Glutamatergic neuron (in vitro differentiated cells): ENCODE results near the gene RRN3. TPM values are rescaled to one million over a fixed set of nuclear protein-coding genes. Genes with fewer than 3 reads are reported as not detected.
"Not testable (repeated sequence)": the region's sequence is repeated elsewhere in the genome, so short reads cannot be mapped to it uniquely, and the experiment has no call there.

Source experiments
- DNase-seq: peaks from one replicate; pipeline ENCODE4 v3.0.0; 2022
- H3K27ac Mint-ChIP-seq: one replicate; pipeline ENCODE4 v1.8.0; 2020; ENCODE audit warnings: mild to moderate bottlenecking, mixed read lengths, inconsistent platforms; ENCODE audit not compliant: unreplicated experiment
- H3K27me3 Mint-ChIP-seq: one replicate; pipeline ENCODE4 v1.8.0; 2020; ENCODE audit warnings: mild to moderate bottlenecking, moderate library complexity, mixed read lengths, inconsistent platforms; ENCODE audit not compliant: unreplicated experiment
- H3K36me3 Mint-ChIP-seq: one replicate; pipeline ENCODE4 v1.8.0; 2020; ENCODE audit warnings: mild to moderate bottlenecking, mixed read lengths, inconsistent platforms; ENCODE audit not compliant: unreplicated experiment
- H3K4me1 Mint-ChIP-seq: one replicate; pipeline ENCODE4 v1.8.0; 2020; ENCODE audit warnings: mild to moderate bottlenecking, low read depth, mixed read lengths, inconsistent platforms; ENCODE audit not compliant: unreplicated experiment
- H3K4me3 Mint-ChIP-seq: one replicate; pipeline ENCODE4 v1.8.0; 2020; ENCODE audit warnings: mild to moderate bottlenecking, mixed read lengths, inconsistent platforms; ENCODE audit not compliant: unreplicated experiment
- H3K9me3 Mint-ChIP-seq: one replicate; pipeline ENCODE4 v1.8.0; 2020; ENCODE audit warnings: mild to moderate bottlenecking, moderate library complexity, mixed read lengths, inconsistent platforms; ENCODE audit not compliant: unreplicated experiment
- total RNA-seq: library from RNA; stranded (reverse); fragmentation: NEBNext Ultra II Directional; extraction: Animal tissue kit (Norgen Biotek cat#: 25700); gene quantifications from one replicate; pipeline ENCODE4 v1.2.1, GENCODE V29; 2021; ENCODE audit not compliant: unreplicated experiment
- TF ChIP-seq, protein P1 (sequence below): fragments of 200-600 bp; sonication (generic); IDR thresholded peaks from one replicate; pipeline ENCODE4 v1.5.0; 2021; ENCODE audit not compliant: partially characterized antibody, unreplicated experiment

Gene RRN3
- total RNA-seq, 1 donor from 2014 or later, result 50.0 TPM

DNA sequence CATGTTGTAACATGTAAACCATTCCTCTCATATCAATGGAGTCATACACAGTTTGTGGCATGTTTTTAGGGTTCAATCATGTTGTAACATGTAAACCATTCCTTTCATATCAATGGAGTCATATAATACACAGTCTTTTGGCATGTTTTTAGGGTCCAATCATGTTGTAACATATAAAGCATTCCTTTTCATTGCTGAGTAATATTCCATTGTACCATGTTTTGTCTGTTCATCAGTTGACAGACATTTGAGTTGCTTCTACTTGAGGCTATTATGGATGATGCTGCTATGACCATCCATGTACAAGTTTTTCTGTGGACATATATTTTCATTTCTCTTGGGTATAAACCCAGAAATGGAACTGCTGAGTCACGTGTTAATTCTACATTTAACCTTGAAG, 13.2 kb downstream of the RRN3 start:
- not testable (repeated sequence) for H3K27ac Mint-ChIP-seq, H3K9me3 Mint-ChIP-seq, H3K27me3 Mint-ChIP-seq, H3K4me1 Mint-ChIP-seq, DNase-seq, H3K4me3 Mint-ChIP-seq, H3K36me3 Mint-ChIP-seq

DNA sequence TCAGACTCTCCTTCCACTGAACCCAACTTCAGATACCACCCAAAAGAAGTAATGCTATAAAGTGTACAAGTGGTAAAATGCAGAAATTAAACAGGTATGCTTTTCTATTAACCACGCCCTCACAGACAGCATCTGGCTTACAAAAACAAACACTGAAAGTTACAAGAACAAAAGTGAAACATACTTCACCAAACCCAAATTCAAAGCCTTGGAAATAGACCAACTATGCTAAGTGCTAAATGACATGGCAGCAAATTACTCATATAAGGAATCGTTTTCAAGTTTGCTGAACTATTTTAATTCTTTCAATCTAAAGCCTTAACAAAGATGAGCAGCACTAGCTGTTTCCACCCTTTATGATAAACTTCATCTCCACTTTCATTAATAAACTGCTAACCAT, 17.9 kb downstream of the RRN3 start:
- not testable (repeated sequence) for H3K27me3 Mint-ChIP-seq, H3K9me3 Mint-ChIP-seq, H3K4me1 Mint-ChIP-seq, H3K36me3 Mint-ChIP-seq, DNase-seq, H3K4me3 Mint-ChIP-seq
- peak overlapping the region; percentile 4 for H3K27ac Mint-ChIP-seq

DNA sequence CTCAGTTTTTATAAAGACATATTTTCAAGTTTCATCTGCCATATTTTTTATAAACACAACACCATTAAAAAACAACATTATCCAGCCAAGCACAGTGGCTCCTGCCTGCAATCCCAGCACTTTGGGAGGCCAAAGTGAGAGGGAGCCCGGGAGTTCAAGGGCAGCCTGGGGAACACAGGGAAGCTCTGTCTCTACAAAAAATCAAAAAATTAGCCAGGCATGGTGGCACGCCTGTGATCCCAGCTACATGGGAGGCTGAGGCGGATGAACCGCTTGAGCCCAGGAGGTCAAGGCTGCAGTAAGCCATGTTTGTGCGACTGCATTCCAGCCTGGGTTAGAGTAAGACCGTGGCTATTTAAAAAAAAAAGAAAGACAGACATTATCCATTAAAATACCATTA, 21.0 kb downstream of the RRN3 start:
- Mint-ChIP-seq H3K27ac (no peak overlapping the region), H3K27me3 (no peaks in the 10 kb centered on the region), H3K36me3 (no peaks in the 10 kb centered on the region), H3K9me3 (no peaks in the 10 kb centered on the region), H3K4me3 (no peak overlapping the region), H3K4me1 (peaks cover 2% of the 10 kb centered on the region)
- TF ChIP-seq, protein P1, sequence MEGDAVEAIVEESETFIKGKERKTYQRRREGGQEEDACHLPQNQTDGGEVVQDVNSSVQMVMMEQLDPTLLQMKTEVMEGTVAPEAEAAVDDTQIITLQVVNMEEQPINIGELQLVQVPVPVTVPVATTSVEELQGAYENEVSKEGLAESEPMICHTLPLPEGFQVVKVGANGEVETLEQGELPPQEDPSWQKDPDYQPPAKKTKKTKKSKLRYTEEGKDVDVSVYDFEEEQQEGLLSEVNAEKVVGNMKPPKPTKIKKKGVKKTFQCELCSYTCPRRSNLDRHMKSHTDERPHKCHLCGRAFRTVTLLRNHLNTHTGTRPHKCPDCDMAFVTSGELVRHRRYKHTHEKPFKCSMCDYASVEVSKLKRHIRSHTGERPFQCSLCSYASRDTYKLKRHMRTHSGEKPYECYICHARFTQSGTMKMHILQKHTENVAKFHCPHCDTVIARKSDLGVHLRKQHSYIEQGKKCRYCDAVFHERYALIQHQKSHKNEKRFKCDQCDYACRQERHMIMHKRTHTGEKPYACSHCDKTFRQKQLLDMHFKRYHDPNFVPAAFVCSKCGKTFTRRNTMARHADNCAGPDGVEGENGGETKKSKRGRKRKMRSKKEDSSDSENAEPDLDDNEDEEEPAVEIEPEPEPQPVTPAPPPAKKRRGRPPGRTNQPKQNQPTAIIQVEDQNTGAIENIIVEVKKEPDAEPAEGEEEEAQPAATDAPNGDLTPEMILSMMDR, result no peak
- DNase-seq, result no peak

DNA sequence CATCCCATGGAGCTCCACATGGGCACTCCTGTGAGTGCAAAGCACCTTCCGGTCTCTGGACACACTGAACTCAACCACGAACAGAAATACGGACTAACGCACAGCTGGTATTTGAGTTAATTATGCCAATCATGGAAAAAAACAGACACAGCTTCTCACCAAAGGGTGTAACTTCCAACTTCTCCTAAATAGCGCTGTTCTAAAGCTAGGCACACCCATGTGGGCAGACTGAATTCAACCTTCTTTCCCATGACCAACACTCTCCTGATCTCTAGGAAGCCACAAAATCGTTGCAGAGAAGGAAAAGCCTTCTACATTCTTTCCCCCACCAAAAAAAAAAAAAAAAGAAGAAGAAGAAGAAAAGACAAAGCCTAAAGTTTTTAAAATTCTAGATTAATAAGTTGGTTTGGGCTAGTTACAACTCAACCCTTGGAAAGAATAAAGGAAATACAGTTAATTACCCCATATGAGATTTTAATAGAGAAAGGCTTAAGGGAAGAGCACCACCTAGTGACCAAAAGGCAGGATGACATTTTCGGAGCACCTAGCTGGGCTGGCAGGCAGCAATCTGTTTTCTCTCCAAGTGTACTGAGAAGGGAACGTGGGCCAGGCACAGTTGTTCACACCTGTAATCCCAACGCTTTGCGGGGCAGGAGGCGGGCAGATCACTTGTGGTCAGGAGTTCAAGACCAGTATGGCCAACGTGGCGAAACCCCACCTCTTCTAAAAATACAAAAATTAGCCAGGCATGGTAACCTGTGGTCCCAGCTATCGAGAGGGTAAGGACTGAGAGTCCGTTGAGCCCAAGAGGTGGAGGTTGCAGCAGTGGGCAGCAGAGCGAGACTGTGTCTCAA, 21.9 kb downstream of the RRN3 start:
- H3K4me1 Mint-ChIP-seq, H3K4me3 Mint-ChIP-seq, H3K27ac Mint-ChIP-seq, H3K9me3 Mint-ChIP-seq, DNase-seq, H3K27me3 Mint-ChIP-seq, H3K36me3 Mint-ChIP-seq: not testable (repeated sequence)
- TF ChIP-seq, protein P1, result peak; percentile 50

DNA sequence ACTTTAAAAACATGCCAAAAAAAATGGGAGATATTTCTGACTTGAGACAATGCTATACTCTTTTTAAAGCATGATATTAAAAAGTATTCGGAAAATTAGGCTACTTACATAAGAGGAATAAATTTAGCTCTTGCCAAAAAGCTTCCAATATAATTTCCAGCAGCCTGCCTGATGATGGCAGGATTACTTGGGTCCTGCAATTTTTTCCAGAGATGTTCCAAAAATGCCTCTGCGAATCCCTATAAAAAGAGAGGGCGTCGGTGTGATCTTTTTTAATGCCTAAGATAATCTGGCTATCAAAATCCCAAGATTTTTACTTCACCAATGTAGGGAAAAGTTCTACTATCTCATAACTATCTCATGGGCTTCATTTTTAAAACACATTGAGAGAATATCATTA, 23.1 kb downstream of the RRN3 start:
- H3K9me3 Mint-ChIP-seq, H3K4me3 Mint-ChIP-seq, H3K27ac Mint-ChIP-seq, H3K4me1 Mint-ChIP-seq, H3K36me3 Mint-ChIP-seq, DNase-seq, H3K27me3 Mint-ChIP-seq: not testable (repeated sequence)

DNA sequence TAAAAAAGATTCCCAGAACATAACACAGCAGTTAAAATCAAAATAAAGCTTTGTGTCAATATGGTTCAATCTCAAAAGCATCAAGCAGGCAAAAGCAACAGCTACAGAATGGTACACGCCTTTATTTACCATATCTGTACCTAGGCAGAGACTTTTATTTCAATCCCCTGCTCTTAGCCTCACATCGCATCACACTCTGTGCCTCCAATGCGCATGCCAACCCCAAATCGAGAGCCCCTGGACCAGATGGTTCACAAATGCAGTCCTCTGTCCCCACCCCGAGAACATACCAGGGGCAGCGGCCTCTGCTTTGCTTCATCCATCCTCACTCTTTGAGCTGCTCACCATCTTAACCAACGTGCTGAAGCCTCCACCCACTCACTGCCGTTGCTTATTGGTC, 27.4 kb downstream of the RRN3 start:
- not testable (repeated sequence) for H3K9me3 Mint-ChIP-seq, DNase-seq, H3K36me3 Mint-ChIP-seq, H3K4me1 Mint-ChIP-seq, H3K27me3 Mint-ChIP-seq, H3K27ac Mint-ChIP-seq, H3K4me3 Mint-ChIP-seq

DNA sequence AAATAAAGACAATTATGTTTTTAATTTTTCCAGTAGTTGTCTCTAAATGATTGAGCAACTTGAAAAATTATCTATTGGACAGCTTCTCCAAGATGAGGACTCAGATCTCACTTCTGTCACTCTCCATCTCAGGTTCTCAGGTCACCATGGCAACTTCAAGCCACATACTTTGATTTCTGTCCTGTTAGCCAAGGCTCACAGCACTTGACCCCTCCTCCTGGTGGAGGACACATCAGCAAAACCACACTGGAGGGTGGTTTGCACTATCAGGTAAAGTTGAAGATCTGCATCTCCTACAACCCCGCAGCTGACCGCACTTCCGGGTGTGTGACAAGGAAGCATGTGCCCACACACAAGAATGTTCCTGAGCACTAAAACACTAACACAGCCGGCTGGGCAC, 28.1 kb downstream of the RRN3 start:
- H3K9me3 Mint-ChIP-seq, H3K36me3 Mint-ChIP-seq, H3K27me3 Mint-ChIP-seq: not testable (repeated sequence)

DNA sequence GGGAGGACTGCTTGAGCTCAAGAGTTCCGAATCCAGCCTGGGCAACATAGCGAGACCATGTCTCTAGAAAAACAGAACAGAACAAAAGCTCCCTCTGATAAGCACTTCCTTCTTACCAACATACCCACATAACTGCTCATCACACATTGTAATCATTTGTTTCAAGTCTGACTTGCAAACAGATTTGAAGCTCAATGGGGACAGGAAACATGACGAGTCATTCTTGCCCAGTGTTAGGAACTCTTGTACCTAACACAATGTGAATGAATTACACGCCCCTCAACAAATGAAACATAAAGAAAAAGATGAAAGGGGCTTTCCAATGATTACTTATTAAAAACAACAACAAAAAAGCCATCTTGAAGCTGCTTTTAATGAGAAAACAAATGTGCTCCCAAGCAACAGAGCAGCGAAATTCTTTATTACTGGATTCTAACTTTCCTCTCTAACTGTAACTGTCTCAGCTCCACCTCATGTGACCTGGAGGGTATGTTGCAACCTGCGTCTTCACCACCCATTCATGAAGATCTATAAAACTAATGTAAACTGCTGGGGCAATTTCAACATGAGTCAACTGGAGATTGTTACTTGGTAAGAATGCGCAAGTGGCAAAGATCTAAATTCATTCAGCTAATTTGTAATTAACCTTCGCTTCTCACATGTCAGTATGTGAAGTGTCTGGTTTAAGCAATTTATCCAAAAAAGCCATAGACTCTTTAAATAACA, 31.8 kb downstream of the RRN3 start:
- not testable (repeated sequence) for H3K27ac Mint-ChIP-seq, DNase-seq, H3K27me3 Mint-ChIP-seq, H3K4me1 Mint-ChIP-seq, H3K9me3 Mint-ChIP-seq, H3K4me3 Mint-ChIP-seq, H3K36me3 Mint-ChIP-seq

More for the DNA sequence above, 28.1 kb downstream of the RRN3 start:
- H3K4me3 Mint-ChIP-seq, H3K4me1 Mint-ChIP-seq, H3K27ac Mint-ChIP-seq, DNase-seq: not testable (repeated sequence)
